Loucy (cell line): ENCODE results near the gene KCTD19.
"Not testable (repeated sequence)": the region's sequence is repeated elsewhere in the genome, so short reads cannot be mapped to it uniquely, and the experiment has no call there.

ENCODE experiments used
- EZH2phosphoT487 ChIP-seq: fragments of 200-600 bp; IDR thresholded peaks from 2 replicates; pipeline ENCODE4 v1.6.1; 2018; ENCODE audit warnings: antibody characterized with exemption, mild to moderate bottlenecking, moderate library complexity, borderline replicate concordance
- TF ChIP-seq, protein P1 (sequence below): fragments of 200-600 bp; sonication (generic); conservative IDR thresholded peaks from 2 replicates; pipeline ENCODE4 v1.5.1; 2014; ENCODE audit warnings: mild to moderate bottlenecking, antibody characterized with exemption, low read length

DNA sequence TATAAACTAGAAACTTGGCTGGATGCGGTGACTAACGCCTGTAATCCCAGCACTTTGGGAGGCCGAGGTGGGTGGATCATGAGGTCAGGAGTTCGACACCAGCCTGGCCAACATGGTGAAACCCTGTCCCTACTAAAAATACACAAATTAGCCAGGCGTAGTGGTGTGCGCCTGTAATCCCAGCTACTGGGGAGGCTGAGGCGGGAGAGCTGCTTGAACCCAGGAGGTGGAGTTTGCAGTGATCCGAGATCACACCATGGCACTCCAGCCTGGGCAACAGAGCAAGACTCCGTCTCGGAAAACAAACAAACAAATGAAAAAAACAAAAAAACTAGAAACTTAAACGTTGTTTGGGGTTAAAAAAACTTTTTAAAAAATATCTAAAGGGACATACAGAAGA lies 49.5 kb upstream of the KCTD19 start:
- TF ChIP-seq, protein P1, sequence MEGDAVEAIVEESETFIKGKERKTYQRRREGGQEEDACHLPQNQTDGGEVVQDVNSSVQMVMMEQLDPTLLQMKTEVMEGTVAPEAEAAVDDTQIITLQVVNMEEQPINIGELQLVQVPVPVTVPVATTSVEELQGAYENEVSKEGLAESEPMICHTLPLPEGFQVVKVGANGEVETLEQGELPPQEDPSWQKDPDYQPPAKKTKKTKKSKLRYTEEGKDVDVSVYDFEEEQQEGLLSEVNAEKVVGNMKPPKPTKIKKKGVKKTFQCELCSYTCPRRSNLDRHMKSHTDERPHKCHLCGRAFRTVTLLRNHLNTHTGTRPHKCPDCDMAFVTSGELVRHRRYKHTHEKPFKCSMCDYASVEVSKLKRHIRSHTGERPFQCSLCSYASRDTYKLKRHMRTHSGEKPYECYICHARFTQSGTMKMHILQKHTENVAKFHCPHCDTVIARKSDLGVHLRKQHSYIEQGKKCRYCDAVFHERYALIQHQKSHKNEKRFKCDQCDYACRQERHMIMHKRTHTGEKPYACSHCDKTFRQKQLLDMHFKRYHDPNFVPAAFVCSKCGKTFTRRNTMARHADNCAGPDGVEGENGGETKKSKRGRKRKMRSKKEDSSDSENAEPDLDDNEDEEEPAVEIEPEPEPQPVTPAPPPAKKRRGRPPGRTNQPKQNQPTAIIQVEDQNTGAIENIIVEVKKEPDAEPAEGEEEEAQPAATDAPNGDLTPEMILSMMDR = not testable (repeated sequence)
- TF ChIP-seq EZH2phosphoT487 = not testable (repeated sequence)
